H1 (cell line): ENCODE measurements around the gene CDH11. TPM values are rescaled to one million over a fixed set of nuclear protein-coding genes. Genes with fewer than 3 reads are reported as not detected.

Source experiments
- BCL11A ChIP-seq, 2 experiments: IDR thresholded peaks; one replicate each; pipeline ENCODE4 v1.6.1; 2011; ENCODE audit warnings: low read depth in 2 of 2, low read length in 2 of 2, mild to moderate bottlenecking in 2 of 2
- BRCA1 ChIP-seq: IDR thresholded peaks from 2 replicates; pipeline ENCODE4 v1.6.1; 2012; ENCODE audit warnings: low read depth, low read length, improper control_type of control experiment
- EP300 ChIP-seq, 2 experiments: IDR thresholded peaks; 1 replicate in 1 of 2; 2 replicates in 1 of 2; pipeline ENCODE4 v1.6.1; 2011 to 2012; ENCODE audit warnings: low read depth in 2 of 2, low read length in 2 of 2, mild to moderate bottlenecking in 2 of 2, borderline replicate concordance in 1 of 2, inconsistent platforms in 1 of 2, moderate library complexity in 1 of 2
- EZH2 ChIP-seq: fragments of 200-600 bp; sonication (generic); IDR thresholded peaks from 2 replicates; pipeline ENCODE4 v1.7.1; 2012; ENCODE audit warnings: low read depth, mild to moderate bottlenecking, moderate library complexity, low read length, inconsistent platforms; ENCODE audit not compliant: severe bottlenecking
- HDAC2 ChIP-seq, 2 experiments: fragments of 300-600 bp in 1 of 2; sonication (generic) in 1 of 2; IDR thresholded peaks; 2 replicates each; pipeline ENCODE4 v1.6.1; 2011 to 2012; ENCODE audit warnings: low read depth in 2 of 2, low read length in 2 of 2, mild to moderate bottlenecking in 2 of 2, moderate library complexity in 2 of 2, borderline replicate concordance in 1 of 2, inconsistent platforms in 1 of 2
- KDM5A ChIP-seq: fragments of 200-600 bp; IDR thresholded peaks from 2 replicates; pipeline ENCODE4 v1.7.1; 2012; ENCODE audit warnings: mild to moderate bottlenecking, low read length, inconsistent platforms, mixed read lengths
- PHF8 ChIP-seq: fragments of 200-600 bp; sonication (generic); conservative IDR thresholded peaks from 2 replicates; pipeline ENCODE4 v1.7.1; 2012; ENCODE audit warnings: low read depth, mild to moderate bottlenecking, inconsistent platforms, low read length, moderate library complexity
- SAP30 ChIP-seq: fragments of 300-600 bp; sonication (generic); IDR thresholded peaks from 2 replicates; pipeline ENCODE4 v1.7.1; 2012; ENCODE audit warnings: low read length, moderate library complexity, mild to moderate bottlenecking, inconsistent platforms; ENCODE audit not compliant: insufficient read depth, insufficient replicate concordance
- YY1 ChIP-seq: IDR thresholded peaks from 2 replicates; pipeline ENCODE4 v1.6.1; 2011; ENCODE audit warnings: low read depth, mild to moderate bottlenecking, low read length
- polyA plus RNA-seq, 7 experiments: library from polyadenylated mRNA; depleted of rRNA in 3 of 7; stranded (reverse) in 5 of 7; unstranded in 2 of 7; fragments of >200 nt in 5 of 7; fragments of 200-250 nt in 2 of 7; gene quantifications; 1 replicate in 5 of 7; 2 replicates in 1 of 7; 4 replicates in 1 of 7; pipeline versions ENCODE4 v1.2.1 to v1.2.3, GENCODE V29; 2011 to 2013; ENCODE audit warnings: missing spikeins in 2 of 7, mixed read lengths in 2 of 7
- total RNA-seq: library from RNA; stranded (reverse); fragmentation: NEBNext Ultra II Directional; extraction: Animal tissue kit (Norgen Biotek cat#: 25700); gene quantifications from 2 replicates; pipeline ENCODE4 v1.2.1, GENCODE V29; 2021

CDH11 gene
- total and polyA plus RNA-seq, 2 of the 8 experiments (the other 6 are each of a cell fraction or from before 2014, with no cell fraction given), result 3.3 to 8.4 TPM

DNA sequence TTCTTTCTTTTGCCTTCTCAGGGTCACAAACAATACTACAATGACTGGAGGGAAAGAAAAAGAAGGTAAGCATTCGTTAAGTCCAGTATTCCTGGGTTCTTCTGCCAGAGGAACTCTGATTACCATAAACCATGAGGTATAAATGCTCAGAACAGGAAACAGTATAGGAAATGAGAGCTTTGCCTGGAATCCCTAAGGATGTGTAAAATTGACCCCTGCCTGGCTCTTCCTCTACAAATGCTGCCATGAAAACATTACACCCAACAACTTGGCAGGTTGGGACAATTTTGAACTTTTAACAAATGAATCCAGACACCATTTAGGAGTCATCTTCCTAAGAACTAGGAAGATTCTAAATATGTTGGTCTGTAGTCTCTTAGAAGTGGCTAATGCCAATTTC, 173.8 kb downstream of the CDH11 start (continued):
- TF ChIP-seq HDAC2 (IDR thresholded peaks at IDR 0.05; ENCODE audit: borderline replicate concordance in 1 of 2, low read depth in 2 of 2, low read length in 2 of 2) (no peak), YY1 (no peak), EZH2 (no peak), PHF8 (no peak), SAP30 (no peak), BCL11A (IDR thresholded peaks at IDR 0.05; ENCODE audit: low read depth in 2 of 2, low read length in 2 of 2) (no peak), EP300 (IDR thresholded peaks at IDR 0.05; ENCODE audit: borderline replicate concordance in 1 of 2, low read depth in 2 of 2, low read length in 2 of 2) (no peak), BRCA1 (no peak), KDM5A (no peak)
